ENCODE measurements around the gene WDR64. TPM values are rescaled to one million over a fixed set of nuclear protein-coding genes. Genes with fewer than 3 reads are reported as not detected.
A peak's percentile ranks its signal among the peaks of the same experiment; 100 is the strongest.

WDR64 gene
- total and polyA plus RNA-seq, 2 of the 13 experiments (the other 11 are each of a cell fraction or from before 2014, with no cell fraction given) = not detected

DNA sequence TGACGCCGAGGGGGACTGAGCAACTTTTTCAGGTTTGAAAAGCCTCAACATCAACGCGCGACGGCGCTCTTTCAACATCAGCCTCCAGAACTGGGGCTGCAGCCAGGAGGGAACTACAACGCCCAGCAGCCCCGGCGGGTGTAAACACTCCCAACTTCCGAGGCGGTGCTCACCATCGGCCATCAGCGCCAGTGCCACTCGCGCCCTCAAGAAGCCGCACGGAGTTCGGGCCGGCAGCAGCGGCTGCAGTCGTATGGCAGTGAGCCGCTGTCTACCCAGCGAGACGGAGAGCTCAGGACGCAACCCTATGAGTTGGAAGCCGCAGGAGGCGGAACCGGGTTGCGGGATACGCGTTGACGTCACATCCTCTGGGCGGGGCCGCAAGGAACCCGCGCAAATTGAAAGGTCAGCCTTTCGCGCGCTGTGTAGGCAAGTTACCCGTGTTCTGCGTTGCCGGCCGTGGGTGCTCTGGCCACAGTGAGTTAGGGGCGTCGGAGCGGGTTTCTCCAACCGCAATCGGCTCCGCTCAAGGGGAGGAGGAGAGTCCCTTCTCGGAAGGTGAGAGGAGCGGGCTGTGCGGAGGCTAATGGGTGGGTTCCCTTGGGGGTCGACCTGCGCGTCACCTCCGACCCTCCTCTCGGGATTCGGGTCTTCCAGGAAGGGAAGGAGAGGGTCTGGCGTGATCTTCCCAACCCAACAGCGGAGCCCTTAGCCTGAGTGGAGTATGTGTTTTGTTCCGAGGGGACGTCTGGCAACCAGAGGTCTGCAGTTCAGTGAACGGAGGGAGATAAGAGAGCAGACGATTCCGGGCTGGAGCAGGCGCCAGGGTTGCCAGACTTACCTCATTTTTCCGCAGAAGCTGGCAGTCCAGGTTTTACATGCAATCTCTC, 196.0 kb downstream of the WDR64 start, which contains the start of gene EXO1 (continued):
- TF ChIP-seq, protein P1, sequence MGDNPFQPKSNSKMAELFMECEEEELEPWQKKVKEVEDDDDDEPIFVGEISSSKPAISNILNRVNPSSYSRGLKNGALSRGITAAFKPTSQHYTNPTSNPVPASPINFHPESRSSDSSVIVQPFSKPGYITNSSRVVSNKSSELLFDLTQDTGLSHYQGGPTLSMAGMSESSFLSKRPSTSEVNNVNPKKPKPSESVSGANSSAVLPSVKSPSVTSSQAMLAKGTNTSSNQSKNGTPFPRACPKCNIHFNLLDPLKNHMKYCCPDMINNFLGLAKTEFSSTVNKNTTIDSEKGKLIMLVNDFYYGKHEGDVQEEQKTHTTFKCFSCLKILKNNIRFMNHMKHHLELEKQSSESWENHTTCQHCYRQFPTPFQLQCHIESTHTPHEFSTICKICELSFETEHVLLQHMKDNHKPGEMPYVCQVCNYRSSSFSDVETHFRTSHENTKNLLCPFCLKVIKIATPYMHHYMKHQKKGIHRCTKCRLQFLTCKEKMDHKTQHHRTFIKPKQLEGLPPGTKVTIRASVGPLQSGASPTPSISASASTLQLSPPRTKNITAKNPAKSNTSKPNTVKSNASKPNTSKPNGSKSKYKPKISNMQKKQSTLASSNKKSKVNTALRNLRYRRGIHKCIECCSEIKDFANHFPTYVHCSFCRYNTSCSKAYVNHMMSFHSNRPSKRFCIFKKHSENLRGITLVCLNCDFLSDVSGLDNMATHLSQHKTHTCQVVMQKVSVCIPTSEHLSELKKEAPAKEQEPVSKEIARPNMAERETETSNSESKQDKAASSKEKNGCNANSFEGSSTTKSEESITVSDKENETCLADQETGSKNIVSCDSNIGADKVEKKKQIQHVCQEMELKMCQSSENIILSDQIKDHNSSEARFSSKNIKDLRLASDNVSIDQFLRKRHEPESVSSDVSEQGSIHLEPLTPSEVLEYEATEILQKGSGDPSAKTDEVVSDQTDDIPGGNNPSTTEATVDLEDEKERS (CRISPR knock-in tag; IDR thresholded peaks at IDR 0.05) = no peak
- peak; percentile 31; the same call in 1 of the 2 replicates for TF ChIP-seq JUND (CRISPR knock-in tag; IDR thresholded peaks at IDR 0.05)
- TF ChIP-seq NR2F6 (IDR thresholded peaks at IDR 0.05) = peak; percentile 44; the same call in 1 of the 2 replicates
- TF ChIP-seq NR2F6 (CRISPR knock-in tag; IDR thresholded peaks at IDR 0.05) = no peak
- no peak for TF ChIP-seq MTF1 (CRISPR knock-in tag; IDR thresholded peaks at IDR 0.05)
- peak; percentile 74; the same call in 1 of the 2 replicates for TF ChIP-seq SALL2 (CRISPR knock-in tag; IDR thresholded peaks at IDR 0.05)
- no peak; the same call in 1 of the 2 replicates for TF ChIP-seq ZSCAN20 (CRISPR knock-in tag; IDR thresholded peaks at IDR 0.05; ENCODE audit: borderline replicate concordance)
- no peak for TF ChIP-seq ZNF850 (CRISPR knock-in tag; conservative IDR thresholded peaks at IDR 0.05)
- no peak for TF ChIP-seq ZNF562 (CRISPR knock-in tag; IDR thresholded peaks at IDR 0.05; ENCODE audit: borderline replicate concordance)
- TF ChIP-seq, protein P2, sequence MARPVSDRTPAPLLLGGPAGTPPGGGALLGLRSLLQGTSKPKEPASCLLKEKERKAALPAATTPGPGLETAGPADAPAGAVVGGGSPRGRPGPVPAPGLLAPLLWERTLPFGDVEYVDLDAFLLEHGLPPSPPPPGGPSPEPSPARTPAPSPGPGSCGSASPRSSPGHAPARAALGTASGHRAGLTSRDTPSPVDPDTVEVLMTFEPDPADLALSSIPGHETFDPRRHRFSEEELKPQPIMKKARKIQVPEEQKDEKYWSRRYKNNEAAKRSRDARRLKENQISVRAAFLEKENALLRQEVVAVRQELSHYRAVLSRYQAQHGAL (CRISPR knock-in tag; IDR thresholded peaks at IDR 0.05; ENCODE audit: not compliant biosample characterization) = no peak
- TF ChIP-seq, protein P3, sequence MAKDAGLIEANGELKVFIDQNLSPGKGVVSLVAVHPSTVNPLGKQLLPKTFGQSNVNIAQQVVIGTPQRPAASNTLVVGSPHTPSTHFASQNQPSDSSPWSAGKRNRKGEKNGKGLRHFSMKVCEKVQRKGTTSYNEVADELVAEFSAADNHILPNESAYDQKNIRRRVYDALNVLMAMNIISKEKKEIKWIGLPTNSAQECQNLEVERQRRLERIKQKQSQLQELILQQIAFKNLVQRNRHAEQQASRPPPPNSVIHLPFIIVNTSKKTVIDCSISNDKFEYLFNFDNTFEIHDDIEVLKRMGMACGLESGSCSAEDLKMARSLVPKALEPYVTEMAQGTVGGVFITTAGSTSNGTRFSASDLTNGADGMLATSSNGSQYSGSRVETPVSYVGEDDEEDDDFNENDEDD (CRISPR knock-in tag; IDR thresholded peaks at IDR 0.05; ENCODE audit: borderline replicate concordance) = peak; percentile 99
- peak; percentile 81; the same call in 1 of the 2 replicates for TF ChIP-seq SMYD3 (CRISPR knock-in tag; IDR thresholded peaks at IDR 0.05)
- no peak for TF ChIP-seq ZNF264 (CRISPR knock-in tag; IDR thresholded peaks at IDR 0.05)
- TF ChIP-seq, protein P4, sequence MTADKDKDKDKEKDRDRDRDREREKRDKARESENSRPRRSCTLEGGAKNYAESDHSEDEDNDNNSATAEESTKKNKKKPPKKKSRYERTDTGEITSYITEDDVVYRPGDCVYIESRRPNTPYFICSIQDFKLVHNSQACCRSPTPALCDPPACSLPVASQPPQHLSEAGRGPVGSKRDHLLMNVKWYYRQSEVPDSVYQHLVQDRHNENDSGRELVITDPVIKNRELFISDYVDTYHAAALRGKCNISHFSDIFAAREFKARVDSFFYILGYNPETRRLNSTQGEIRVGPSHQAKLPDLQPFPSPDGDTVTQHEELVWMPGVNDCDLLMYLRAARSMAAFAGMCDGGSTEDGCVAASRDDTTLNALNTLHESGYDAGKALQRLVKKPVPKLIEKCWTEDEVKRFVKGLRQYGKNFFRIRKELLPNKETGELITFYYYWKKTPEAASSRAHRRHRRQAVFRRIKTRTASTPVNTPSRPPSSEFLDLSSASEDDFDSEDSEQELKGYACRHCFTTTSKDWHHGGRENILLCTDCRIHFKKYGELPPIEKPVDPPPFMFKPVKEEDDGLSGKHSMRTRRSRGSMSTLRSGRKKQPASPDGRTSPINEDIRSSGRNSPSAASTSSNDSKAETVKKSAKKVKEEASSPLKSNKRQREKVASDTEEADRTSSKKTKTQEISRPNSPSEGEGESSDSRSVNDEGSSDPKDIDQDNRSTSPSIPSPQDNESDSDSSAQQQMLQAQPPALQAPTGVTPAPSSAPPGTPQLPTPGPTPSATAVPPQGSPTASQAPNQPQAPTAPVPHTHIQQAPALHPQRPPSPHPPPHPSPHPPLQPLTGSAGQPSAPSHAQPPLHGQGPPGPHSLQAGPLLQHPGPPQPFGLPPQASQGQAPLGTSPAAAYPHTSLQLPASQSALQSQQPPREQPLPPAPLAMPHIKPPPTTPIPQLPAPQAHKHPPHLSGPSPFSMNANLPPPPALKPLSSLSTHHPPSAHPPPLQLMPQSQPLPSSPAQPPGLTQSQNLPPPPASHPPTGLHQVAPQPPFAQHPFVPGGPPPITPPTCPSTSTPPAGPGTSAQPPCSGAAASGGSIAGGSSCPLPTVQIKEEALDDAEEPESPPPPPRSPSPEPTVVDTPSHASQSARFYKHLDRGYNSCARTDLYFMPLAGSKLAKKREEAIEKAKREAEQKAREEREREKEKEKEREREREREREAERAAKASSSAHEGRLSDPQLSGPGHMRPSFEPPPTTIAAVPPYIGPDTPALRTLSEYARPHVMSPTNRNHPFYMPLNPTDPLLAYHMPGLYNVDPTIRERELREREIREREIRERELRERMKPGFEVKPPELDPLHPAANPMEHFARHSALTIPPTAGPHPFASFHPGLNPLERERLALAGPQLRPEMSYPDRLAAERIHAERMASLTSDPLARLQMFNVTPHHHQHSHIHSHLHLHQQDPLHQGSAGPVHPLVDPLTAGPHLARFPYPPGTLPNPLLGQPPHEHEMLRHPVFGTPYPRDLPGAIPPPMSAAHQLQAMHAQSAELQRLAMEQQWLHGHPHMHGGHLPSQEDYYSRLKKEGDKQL (CRISPR knock-in tag; IDR thresholded peaks at IDR 0.05; ENCODE audit: low read depth) = no peak
- no peak for TF ChIP-seq ZNF660 (CRISPR knock-in tag; IDR thresholded peaks at IDR 0.05; ENCODE audit: borderline replicate concordance, low read depth)
- TF ChIP-seq ZNF234 (CRISPR knock-in tag; conservative IDR thresholded peaks at IDR 0.05) = no peak
- TF ChIP-seq ZNF496 (CRISPR knock-in tag; IDR thresholded peaks at IDR 0.05; ENCODE audit: insufficient replicate concordance) = no peak
- TF ChIP-seq SNAPC2 (CRISPR knock-in tag; IDR thresholded peaks at IDR 0.05) = 0 out of 2 replicates have a peak, but pooled peaks have one; percentile 45
